ENCODE results near the gene POU1F1.

GRCh38 chr3:87248831-87249230 lies 27.6 kb downstream of the POU1F1 start:
- TF ChIP-seq, protein P1, sequence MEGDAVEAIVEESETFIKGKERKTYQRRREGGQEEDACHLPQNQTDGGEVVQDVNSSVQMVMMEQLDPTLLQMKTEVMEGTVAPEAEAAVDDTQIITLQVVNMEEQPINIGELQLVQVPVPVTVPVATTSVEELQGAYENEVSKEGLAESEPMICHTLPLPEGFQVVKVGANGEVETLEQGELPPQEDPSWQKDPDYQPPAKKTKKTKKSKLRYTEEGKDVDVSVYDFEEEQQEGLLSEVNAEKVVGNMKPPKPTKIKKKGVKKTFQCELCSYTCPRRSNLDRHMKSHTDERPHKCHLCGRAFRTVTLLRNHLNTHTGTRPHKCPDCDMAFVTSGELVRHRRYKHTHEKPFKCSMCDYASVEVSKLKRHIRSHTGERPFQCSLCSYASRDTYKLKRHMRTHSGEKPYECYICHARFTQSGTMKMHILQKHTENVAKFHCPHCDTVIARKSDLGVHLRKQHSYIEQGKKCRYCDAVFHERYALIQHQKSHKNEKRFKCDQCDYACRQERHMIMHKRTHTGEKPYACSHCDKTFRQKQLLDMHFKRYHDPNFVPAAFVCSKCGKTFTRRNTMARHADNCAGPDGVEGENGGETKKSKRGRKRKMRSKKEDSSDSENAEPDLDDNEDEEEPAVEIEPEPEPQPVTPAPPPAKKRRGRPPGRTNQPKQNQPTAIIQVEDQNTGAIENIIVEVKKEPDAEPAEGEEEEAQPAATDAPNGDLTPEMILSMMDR (IDR thresholded peaks at IDR 0.05) = no peak
- TF ChIP-seq POLR2A (IDR thresholded peaks at IDR 0.05) = no peak

All from adrenal gland (tissue), 5 donors.